ENCODE measurements around the gene PSAPL1.

DNA sequence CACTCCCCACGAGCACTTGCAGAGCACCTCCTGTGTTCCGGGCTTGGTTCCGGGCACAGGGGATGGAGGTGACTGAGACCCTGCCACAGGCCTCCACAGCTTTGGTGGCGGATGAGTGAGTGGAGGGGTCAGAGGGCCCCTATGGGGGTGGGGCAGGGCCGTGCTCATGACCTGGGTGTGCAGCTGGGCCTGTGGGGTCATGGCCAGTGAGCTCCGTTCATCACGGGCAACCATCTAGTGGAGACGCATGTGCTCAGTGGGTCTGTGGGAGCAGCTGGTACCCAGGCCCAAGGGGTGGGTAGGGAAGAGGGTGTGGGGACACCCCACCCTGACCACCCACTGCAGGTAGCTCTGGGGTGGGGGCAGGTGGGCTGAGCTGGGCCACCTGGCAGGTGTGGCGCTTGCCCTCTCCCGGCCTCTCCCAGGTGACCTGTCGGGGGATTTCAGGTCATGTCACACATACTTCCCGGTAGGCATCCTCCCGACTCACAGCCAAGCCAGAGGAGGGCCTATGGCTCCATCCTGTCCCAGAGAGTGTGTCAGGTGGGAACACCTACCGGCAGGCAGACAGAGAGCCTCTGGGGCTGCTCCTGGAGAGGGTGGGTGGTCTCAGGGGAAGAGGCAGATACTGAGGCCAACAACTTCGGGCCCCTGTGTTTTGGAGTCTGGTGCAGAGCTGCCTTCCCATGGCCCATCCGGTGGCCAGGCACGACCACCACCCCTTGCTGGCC lies 3.6 kb downstream of the PSAPL1 start:
- TF ChIP-seq CTCF (IDR thresholded peaks at IDR 0.05) (no peak), POLR2A (IDR thresholded peaks at IDR 0.05; ENCODE audit: low read depth) (no peak)
